ENCODE data around the gene TSLP. TPM values are rescaled to one million over a fixed set of nuclear protein-coding genes. Genes with fewer than 3 reads are reported as not detected.

The TSLP gene
- total RNA-seq, 2 experiments from 2014 or later: not detected

- no peaks in the 10 kb centered on the region for H3K9me2 ChIP-seq (ENCODE audit: insufficient read depth, low read length)
- BruUV-seq (replicated peaks): no TSS peak
These were observed 27.7 kb downstream of the TSLP start for GRCh38 chr5:111099058-111099778.

GRCh38 chr5:111106320-111106948 is 34.9 kb downstream of the TSLP start:
- DNase-seq (ENCODE audit: low spot score): no peak
- H3K4me2 ChIP-seq (ENCODE audit: low read length): no peak overlapping the region
- peaks cover 4% of the 10 kb centered on the region; the same call in 1 of the 2 replicates for H3K79me2 ChIP-seq (ENCODE audit: insufficient read depth, low read depth, low read length)
- intact Hi-C loops (cut with micrococcal nuclease; ENCODE audit: unreplicated experiment): no loop called here
- H3K36me3 ChIP-seq (ENCODE audit: insufficient read depth, low read length): peaks cover 97% of the 10 kb centered on the region
- CTCF ChIA-PET (ENCODE audit: unreplicated experiment): no interaction called here
- H3K4me3 ChIP-seq (ENCODE audit: low read depth, low read length, poor library complexity, severe bottlenecking): no peak overlapping the region
- TF ChIP-seq CTCF (conservative IDR thresholded peaks at IDR 0.05; ENCODE audit: low read length) (no peak), EZH2phosphoT487 (IDR thresholded peaks at IDR 0.05; ENCODE audit: borderline replicate concordance, low read depth, low read length) (no peak)
- H3K27ac ChIP-seq (ENCODE audit: low read depth, low read length, poor library complexity, severe bottlenecking): no peak overlapping the region
- no peaks in the 10 kb centered on the region for H3K4me1 ChIP-seq (ENCODE audit: insufficient read depth, low read length, poor library complexity, severe bottlenecking)
- POLR2A ChIA-PET: interaction anchor here (0.9 to 4.2 kb wide), 3 partner anchors 9 to 92 kb away, joined by 3 to 21 read pairs (median 8); partner anchors contain the start of gene WDR36
- H4K20me1 ChIP-seq (ENCODE audit: insufficient read depth, low read length): no peaks in the 10 kb centered on the region
- no peaks in the 10 kb centered on the region for H3K9me3 ChIP-seq (ENCODE audit: low read length)
- H3K9me2 ChIP-seq (ENCODE audit: insufficient read depth, low read length): no peaks in the 10 kb centered on the region
- no TSS peak for BruUV-seq (replicated peaks)
- no peak overlapping the region for H2AFZ ChIP-seq (ENCODE audit: low read length)

More at GRCh38 chr5:111099058-111099778, 27.7 kb downstream of the TSLP start:
- Histone ChIP-seq H3K9me3 (ENCODE audit: low read length) (no peaks in the 10 kb centered on the region), H2AFZ (ENCODE audit: low read length) (no peak overlapping the region), H3K27ac (ENCODE audit: low read depth, low read length, poor library complexity, severe bottlenecking) (no peak overlapping the region), H3K4me3 (ENCODE audit: low read depth, low read length, poor library complexity, severe bottlenecking) (no peak overlapping the region), H4K20me1 (ENCODE audit: insufficient read depth, low read length) (peaks cover 16% of the 10 kb centered on the region; the same call in 1 of the 2 replicates), H3K4me1 (ENCODE audit: insufficient read depth, low read length, poor library complexity, severe bottlenecking) (peaks cover 13% of the 10 kb centered on the region), H3K36me3 (ENCODE audit: insufficient read depth, low read length) (peaks cover 99% of the 10 kb centered on the region), H3K4me2 (ENCODE audit: low read length) (no peak overlapping the region), H3K79me2 (ENCODE audit: insufficient read depth, low read depth, low read length) (peaks cover 45% of the 10 kb centered on the region)
- no peak for DNase-seq (ENCODE audit: low spot score)
- intact Hi-C loops (cut with micrococcal nuclease; ENCODE audit: unreplicated experiment): loop anchor here (10.0 kb wide), 1 partner anchor 1684 kb away; no protein-coding TSS in a partner anchor
- POLR2A ChIA-PET: interaction anchor here (0.6 to 0.7 kb wide), 2 partner anchors 27 to 36 kb away, joined by 3 to 4 read pairs; no protein-coding TSS in a partner anchor
- TF ChIP-seq EZH2phosphoT487 (IDR thresholded peaks at IDR 0.05; ENCODE audit: borderline replicate concordance, low read depth, low read length) (no peak), CTCF (conservative IDR thresholded peaks at IDR 0.05; ENCODE audit: low read length) (no peak)
- CTCF ChIA-PET (ENCODE audit: unreplicated experiment): no interaction called here

Measured in OCI-LY7 (cell line).